ENCODE measurements around the gene VWA3A.
"Not testable (repeated sequence)": the region's sequence is repeated elsewhere in the genome, so short reads cannot be mapped to it uniquely, and the experiment has no call there.

VWA3A gene

GRCh38 chr16:22141767-22142166, 49.4 kb downstream of the VWA3A start:
- no peak for DNase-seq

- DNase-seq: no peak
These were observed 52.2 kb downstream of the VWA3A start for GRCh38 chr16:22144520-22144919.

- no peak for DNase-seq
These were observed 55.5 kb downstream of the VWA3A start for GRCh38 chr16:22147853-22148252.

- no peak for DNase-seq
These were observed 59.1 kb downstream of the VWA3A start for GRCh38 chr16:22151246-22151998.

- no peak for DNase-seq
These were observed 60.0 kb downstream of the VWA3A start for GRCh38 chr16:22152316-22152715.

- not testable (repeated sequence) for DNase-seq
These were observed 60.7 kb downstream of the VWA3A start for GRCh38 chr16:22153078-22153477.

- no peak for DNase-seq
These were observed 69.1 kb downstream of the VWA3A start for GRCh38 chr16:22161401-22161800.

GRCh38 chr16:22161999-22162655, 69.8 kb downstream of the VWA3A start, which contains the start of gene SDR42E2:
SDR42E2 (plus strand) TSS chr16:22162506; CDS start chr16:22165583, 3,077 bp downstream.
- DNase-seq: peak in 1 of 2 experiments; percentile 4

GRCh38 chr16:22162656-22163009, 70.3 kb downstream of the VWA3A start:
- DNase-seq: no peak

GRCh38 chr16:22163806-22164205, 71.5 kb downstream of the VWA3A start:
- DNase-seq: no peak

GRCh38 chr16:22164482-22164881, 72.1 kb downstream of the VWA3A start:
- DNase-seq: no peak

GRCh38 chr16:22165508-22166285, 73.4 kb downstream of the VWA3A start:
- no peak for DNase-seq

- no peak for DNase-seq
These were observed 79.6 kb downstream of the VWA3A start for GRCh38 chr16:22171953-22172352.

- DNase-seq: not testable (repeated sequence)
These were observed 80.3 kb downstream of the VWA3A start for GRCh38 chr16:22172642-22173041.

- DNase-seq: no peak
These were observed 82.3 kb downstream of the VWA3A start for GRCh38 chr16:22174642-22175041.

- no peak for DNase-seq
These were observed 85.9 kb downstream of the VWA3A start for GRCh38 chr16:22177968-22178930.

- DNase-seq: no peak
These were observed 89.1 kb downstream of the VWA3A start for GRCh38 chr16:22181426-22181825.

- DNase-seq: no peak
These were observed 89.5 kb downstream of the VWA3A start for GRCh38 chr16:22181843-22182242.

GRCh38 chr16:22183335-22183734, 91.0 kb downstream of the VWA3A start:
- no peak for DNase-seq

GRCh38 chr16:22183901-22184614, 91.7 kb downstream of the VWA3A start:
- no peak for DNase-seq

GRCh38 chr16:22184615-22184968, 92.3 kb downstream of the VWA3A start:
- DNase-seq: no peak

- DNase-seq: no peak
These were observed 94.2 kb downstream of the VWA3A start for GRCh38 chr16:22186517-22186916.
